Left ventricle myocardium inferior (tissue), 1 donor: Measurements from ENCODE around the gene CHD6. TPM values are rescaled to one million over a fixed set of nuclear protein-coding genes. Genes with fewer than 3 reads are reported as not detected.

ENCODE experiments used
- DNase-seq: peaks from one replicate; pipeline ENCODE4 v3.0.0-alpha.2; 2020
- H3K27ac ChIP-seq: fragments of 200-600 bp; replicated peaks from 2 replicates; pipeline ENCODE4 v1.8.0; 2021
- H3K27me3 ChIP-seq: fragments of 200-600 bp; 2 replicates; pipeline ENCODE4 v1.8.0; 2021; ENCODE audit warnings: low read depth
- H3K36me3 ChIP-seq: fragments of 200-600 bp; 2 replicates; pipeline ENCODE4 v1.8.0; 2021
- H3K4me1 ChIP-seq: fragments of 200-600 bp; 2 replicates; pipeline ENCODE4 v1.8.0; 2021
- H3K4me3 ChIP-seq: fragments of 200-600 bp; 2 replicates; pipeline ENCODE4 v1.8.0; 2021; ENCODE audit warnings: mild to moderate bottlenecking, moderate library complexity
- H3K9me3 ChIP-seq: fragments of 200-600 bp; replicated peaks from 2 replicates; pipeline ENCODE4 v1.8.0; 2021
- CTCF ChIP-seq: fragments of 200-600 bp; IDR thresholded peaks from 2 replicates; pipeline ENCODE4 v1.8.0; 2021; ENCODE audit warnings: antibody characterized with exemption, mild to moderate bottlenecking, borderline replicate concordance
- intact Hi-C: fragments of 100-400 bp; cut with micrococcal nuclease; formaldehyde crosslinking; loops from one replicate; pipeline ENCODE4 v1.11.0; 2022
- total RNA-seq: library from RNA; stranded (reverse); fragmentation: NEBNext Ultra II Directional; extraction: Animal tissue kit (Norgen Biotek cat#: 25700); gene quantifications from one replicate; pipeline ENCODE4 v1.2.1, GENCODE V29; 2021
- donor health status: DM: no; HTN: yes; CAD: no; lungs with severe emphysema.

CHD6 gene
- total RNA-seq, 1 donor from 2014 or later, result 38.9 TPM

GRCh38 chr20:41364236-41364855, 253.8 kb downstream of the CHD6 start:
- H3K27me3 ChIP-seq, result peaks cover 41% of the 10 kb centered on the region
- no peak for DNase-seq
- H3K9me3 ChIP-seq, result no peaks in the 10 kb centered on the region
- no peak for TF ChIP-seq CTCF
- no peak overlapping the region for H3K27ac ChIP-seq
- H3K4me1 ChIP-seq, result peaks cover 54% of the 10 kb centered on the region
- no peak overlapping the region for H3K4me3 ChIP-seq
- intact Hi-C loops, result no loop called here
- no peaks in the 10 kb centered on the region for H3K36me3 ChIP-seq

- Histone ChIP-seq H3K27ac (no peak overlapping the region), H3K9me3 (no peaks in the 10 kb centered on the region), H3K4me1 (peaks cover 60% of the 10 kb centered on the region), H3K27me3 (peaks cover 41% of the 10 kb centered on the region), H3K4me3 (no peak overlapping the region), H3K36me3 (no peaks in the 10 kb centered on the region)
- intact Hi-C loops, result no loop called here
- no peak for TF ChIP-seq CTCF
- DNase-seq, result no peak
Observed at GRCh38 chr20:41363601-41364000, 254.6 kb downstream of the CHD6 start.

DNA sequence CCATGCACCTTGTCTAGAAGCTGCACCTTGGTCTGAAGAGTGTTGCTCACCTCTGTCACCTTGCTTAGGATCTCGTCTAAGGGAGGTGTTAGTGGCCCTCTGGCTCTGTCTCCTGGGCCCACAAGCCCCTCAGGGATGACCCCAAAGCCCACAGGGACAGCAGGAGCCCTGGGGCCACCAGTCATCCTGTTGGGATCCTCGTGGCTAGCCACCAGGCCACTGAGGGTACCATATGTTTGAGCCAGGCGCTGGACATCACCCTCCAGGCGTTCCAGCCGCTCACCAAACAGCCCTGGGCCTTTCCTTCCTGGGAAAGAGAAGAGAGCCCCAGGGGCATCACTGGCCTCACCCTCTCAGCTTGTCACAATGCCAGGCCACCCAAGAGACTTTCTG, 255.4 kb downstream of the CHD6 start:
- no peak overlapping the region for H3K27ac ChIP-seq
- peaks cover 4% of the 10 kb centered on the region for H3K36me3 ChIP-seq
- peaks cover 35% of the 10 kb centered on the region for H3K27me3 ChIP-seq
- no peak for DNase-seq
- no peaks in the 10 kb centered on the region for H3K9me3 ChIP-seq
- no peak overlapping the region for H3K4me3 ChIP-seq
- TF ChIP-seq CTCF, result no peak
- intact Hi-C loops, result no loop called here
- peaks cover 67% of the 10 kb centered on the region for H3K4me1 ChIP-seq

GRCh38 chr20:41361757-41362747, 256.1 kb downstream of the CHD6 start:
- DNase-seq, result no peak
- intact Hi-C loops, result no loop called here

More at GRCh38 chr20:41361757-41362747, 256.1 kb downstream of the CHD6 start:
- no peak for TF ChIP-seq CTCF
- Histone ChIP-seq H3K4me3 (no peak overlapping the region), H3K27me3 (peaks cover 28% of the 10 kb centered on the region), H3K36me3 (peaks cover 11% of the 10 kb centered on the region), H3K27ac (peak overlapping the region; percentile 84), H3K4me1 (peaks cover 66% of the 10 kb centered on the region), H3K9me3 (no peaks in the 10 kb centered on the region)
